K562 (cell line): ENCODE data around the gene SPINK4. TPM values are rescaled to one million over a fixed set of nuclear protein-coding genes. Genes with fewer than 3 reads are reported as not detected.

Experiments used
- ATAC-seq: fragments of 200-7000 bp; cut with Tn5 transposase; 3 replicates; pipeline ENCODE4 v1.9.1; 2020; ENCODE audit warnings: moderate library complexity
- BruUV-seq: library from RNA; stranded (reverse); fragments of 400-500 nt; replicated peaks from 2 replicates; lab custom pipeline; 2021; lab: Mats Ljungman, UMichigan
- CTCF ChIA-PET: fragments of 300-600 bp; formaldehyde crosslinking; extraction: SDS; loops from one replicate; lab custom pipeline; 2021; ENCODE audit warnings: low intra/inter-chr PET ratio; lab: Yijun Ruan, JAX
- POLR2A ChIA-PET: fragments of 300-600, 350-650 bp; sonication (Branson Sonifier 250); formaldehyde crosslinking; extraction: SDS; loops from one replicate; lab custom pipeline; 2021; ENCODE audit warnings: antibody characterized with exemption, inconsistent platforms; lab: Yijun Ruan, JAX
- DNase-seq, 4 experiments: peaks; one replicate each; pipeline versions ENCODE4 v3.0.0 to v3.0.0-alpha.2; 2011 to 2018; ENCODE audit warnings: low spot score in 3 of 4, mixed read lengths in 3 of 4; ENCODE audit errors: extremely low read depth in 1 of 4
- FAIRE-seq: peaks from 2 replicates; lab custom pipeline; 2011; peaks lifted over from hg19 to GRCh38; lab: Jason Lieb, UNC
- H2AFZ ChIP-seq: 2 replicates; pipeline ENCODE4 v1.6.0; 2011; ENCODE audit warnings: low read depth, low read length, control low read depth, inconsistent platforms
- H3K27ac ChIP-seq: fragments of 200-600 bp; 3 replicates; pipeline ENCODE4 v1.8.0; 2011; ENCODE audit warnings: low read depth, mild to moderate bottlenecking, control low read depth, inconsistent platforms, low read length, moderate library complexity, mixed read lengths; ENCODE audit errors: extremely low read depth
- H3K27me3 ChIP-seq, 2 experiments: fragments of 300-600 bp in 1 of 2; 2 replicates in 1 of 2; 3 replicates in 1 of 2; pipeline versions ENCODE4 v1.6.0 to v1.8.0; 2011; ENCODE audit warnings: inconsistent platforms in 2 of 2, low read length in 2 of 2, mild to moderate bottlenecking in 1 of 2, mixed read lengths in 1 of 2, moderate library complexity in 1 of 2; ENCODE audit not compliant: control insufficient read depth in 2 of 2, insufficient read depth in 2 of 2
- H3K36me3 ChIP-seq: fragments of 300-600 bp; 3 replicates; pipeline ENCODE4 v1.8.0; 2011; ENCODE audit warnings: mild to moderate bottlenecking, low read length, inconsistent platforms; ENCODE audit not compliant: control insufficient read depth, insufficient read depth
- H3K4me1 ChIP-seq, 2 experiments: fragments of 200-600 bp in 1 of 2; replicated peaks in 1 of 2; 2 replicates in 1 of 2; 3 replicates in 1 of 2; pipeline versions ENCODE4 v1.5.1 to v1.8.0; 2011; ENCODE audit warnings: inconsistent platforms in 2 of 2, low read length in 2 of 2, mild to moderate bottlenecking in 1 of 2, mixed read lengths in 1 of 2, moderate library complexity in 1 of 2; ENCODE audit not compliant: control insufficient read depth in 2 of 2, insufficient read depth in 2 of 2
- H3K4me2 ChIP-seq: 2 replicates; pipeline ENCODE4 v1.6.1; 2011; ENCODE audit warnings: low read length, control low read depth, inconsistent platforms, mixed read lengths; ENCODE audit not compliant: insufficient read depth
- H3K4me3 ChIP-seq: fragments of 200-600 bp; sonication (generic), shearing (Covaris generic); 2 replicates; pipeline ENCODE4 v1.5.1; 2016; ENCODE audit warnings: control low read depth, inconsistent platforms
- H3K79me2 ChIP-seq: fragments of 200-600 bp; 3 replicates; pipeline ENCODE4 v1.8.0; 2011; ENCODE audit warnings: low read length, inconsistent platforms; ENCODE audit not compliant: control insufficient read depth, insufficient read depth
- H3K9ac ChIP-seq, 2 experiments: 2 replicates each; pipeline versions ENCODE4 v1.6.0 to v1.6.1; 2011; ENCODE audit warnings: low read depth in 2 of 2, low read length in 2 of 2, control low read depth in 1 of 2, inconsistent platforms in 1 of 2, mild to moderate bottlenecking in 1 of 2, mixed read lengths in 1 of 2; ENCODE audit not compliant: insufficient read depth in 1 of 2
- H3K9me1 ChIP-seq: one replicate; pipeline ENCODE4 v1.6.0; 2011; ENCODE audit warnings: inconsistent platforms, mild to moderate bottlenecking, low read length, moderate library complexity; ENCODE audit not compliant: control insufficient read depth, insufficient read depth
- H3K9me3 ChIP-seq: replicated peaks from 2 replicates; pipeline ENCODE4 v1.5.1; 2011; ENCODE audit warnings: low read depth, low read length, inconsistent platforms; ENCODE audit not compliant: control insufficient read depth, insufficient read depth
- H4K20me1 ChIP-seq: replicated peaks from 2 replicates; pipeline ENCODE4 v1.6.1; 2011; ENCODE audit warnings: low read length, inconsistent platforms, mixed read lengths; ENCODE audit not compliant: control insufficient read depth, insufficient read depth
- CBFB ChIP-seq: sonication (generic); formaldehyde crosslinking; IDR thresholded peaks from 2 replicates; pipeline ENCODE4 v1.4.0; 2020; ENCODE audit warnings: mild to moderate bottlenecking, missing genetic modification reagents
- CC2D1A ChIP-seq: fragments of 450-650 bp; IDR thresholded peaks from 2 replicates; pipeline ENCODE4 v1.6.1; 2017; ENCODE audit warnings: mild to moderate bottlenecking
- HDAC8 ChIP-seq: fragments of 450-650 bp; IDR thresholded peaks from 2 replicates; pipeline ENCODE4 v1.6.1; 2016; ENCODE audit warnings: mild to moderate bottlenecking, missing genetic modification characterization, moderate library complexity, missing compliant biosample characterization
- HNRNPUL1 ChIP-seq: fragments of 200-400 bp; formaldehyde crosslinking; IDR thresholded peaks from 2 replicates; pipeline ENCODE4 v1.6.1; 2017; ENCODE audit warnings: low read length
- KLF1 ChIP-seq: fragments of 450-650 bp; IDR thresholded peaks from 2 replicates; pipeline ENCODE4 v1.6.1; 2016; ENCODE audit warnings: missing genetic modification characterization, missing compliant biosample characterization
- LCOR ChIP-seq: sonication (generic); formaldehyde crosslinking; IDR thresholded peaks from 2 replicates; pipeline ENCODE4 v1.8.0; 2022; ENCODE audit warnings: mild to moderate bottlenecking, missing genetic modification reagents
- NFRKB ChIP-seq: fragments of 450-650 bp; IDR thresholded peaks from 2 replicates; pipeline ENCODE4 v1.6.1; 2016; ENCODE audit warnings: low read depth
- RBM17 ChIP-seq: fragments of 200-400 bp; formaldehyde crosslinking; IDR thresholded peaks from 2 replicates; pipeline ENCODE4 v1.6.1; 2017; ENCODE audit warnings: low read depth, mild to moderate bottlenecking, low read length, borderline replicate concordance
- RHOXF2B ChIP-seq: fragments of 250-450 bp; sonication (Bioruptor Pico); conservative IDR thresholded peaks from 2 replicates; pipeline ENCODE4 v1.5.1; 2021
- TRIM28 ChIP-seq: fragments of 450-650 bp; IDR thresholded peaks from 2 replicates; pipeline ENCODE4 v1.6.1; 2017
- U2AF1 ChIP-seq: fragments of 200-400 bp; formaldehyde crosslinking; optimal IDR thresholded peaks from 2 replicates; pipeline ENCODE3; 2017; ENCODE audit warnings: mild to moderate bottlenecking, low read depth, low read length, moderate library complexity
- ZBTB5 ChIP-seq: fragments of 450-650 bp; IDR thresholded peaks from 2 replicates; pipeline ENCODE4 v1.6.1; 2017; ENCODE audit warnings: antibody characterized with exemption
- ZNF212 ChIP-seq: fragments of 450-650 bp; formaldehyde crosslinking; IDR thresholded peaks from 2 replicates; pipeline ENCODE4 v1.4.0; 2020; ENCODE audit warnings: mild to moderate bottlenecking
- ZNF274 ChIP-seq: IDR thresholded peaks from 2 replicates; pipeline ENCODE4 v1.6.1; 2011; ENCODE audit warnings: low read depth, mild to moderate bottlenecking, low read length, moderate library complexity, borderline replicate concordance
- WGBS: fragments of 100-300 bp; shearing (Covaris generic); methylation state at CpG from one replicate; pipeline ENCODE4 v1.1.6; 2016; ENCODE audit warnings: low coverage, mixed read lengths; ENCODE audit not compliant: insufficient coverage; ENCODE audit errors: missing lambda C conversion rate; 5-methylcytosine and 5-hydroxymethylcytosine counted together
- in situ Hi-C: fragments of 300-500 bp; cut with MboI; formaldehyde crosslinking; loops from 4 replicates; pipeline ENCODE4 v1.15.0; 2018; ENCODE audit warnings: inconsistent platforms, mixed read lengths
- intact Hi-C: fragments of 100-400 bp; cut with micrococcal nuclease; formaldehyde crosslinking; loops from 2 replicates; pipeline ENCODE4 v1.14.2; 2022
- polyA plus RNA-seq, 8 experiments: library from polyadenylated mRNA; depleted of rRNA in 4 of 8; stranded (reverse) in 5 of 8; unstranded in 3 of 8; fragments of >200 nt; fragmentation: Nextera tagmentation in 2 of 8; fragmentation: Illumina TruSeq in 1 of 8; extraction: Ambion mirVana in 2 of 8; extraction: Trizol in 1 of 8; gene quantifications; 2 replicates each; pipeline versions ENCODE4 v1.2.1 to v1.2.3, GENCODE V29; 2011 to 2014; ENCODE audit warnings: inconsistent platforms in 1 of 8, missing spikeins in 1 of 8
- total RNA-seq, 7 experiments: library from RNA; depleted of rRNA in 6 of 7; stranded (reverse); fragments of >200 nt in 6 of 7; fragmentation: Illumina TruSeq in 2 of 7; extraction: Trizol in 2 of 7; gene quantifications; 2 replicates each; pipeline versions ENCODE4 v1.2.1 to v1.2.3, GENCODE V29; 2011 to 2021; ENCODE audit warnings: low replicate concordance in 1 of 7
- TF ChIP-seq, protein P1 (sequence below): fragments of 250-450 bp; sonication (Bioruptor Pico); IDR thresholded peaks from 2 replicates; pipeline ENCODE4 v1.5.0; 2021; ENCODE audit warnings: mild to moderate bottlenecking, borderline replicate concordance

SPINK4 gene
- total and polyA plus RNA-seq, 9 of the 15 experiments (the other 6 are each of a cell fraction or from before 2014, with no cell fraction given): 0.74 to 5.5 (median 2.1) TPM; not detected in 2

DNA sequence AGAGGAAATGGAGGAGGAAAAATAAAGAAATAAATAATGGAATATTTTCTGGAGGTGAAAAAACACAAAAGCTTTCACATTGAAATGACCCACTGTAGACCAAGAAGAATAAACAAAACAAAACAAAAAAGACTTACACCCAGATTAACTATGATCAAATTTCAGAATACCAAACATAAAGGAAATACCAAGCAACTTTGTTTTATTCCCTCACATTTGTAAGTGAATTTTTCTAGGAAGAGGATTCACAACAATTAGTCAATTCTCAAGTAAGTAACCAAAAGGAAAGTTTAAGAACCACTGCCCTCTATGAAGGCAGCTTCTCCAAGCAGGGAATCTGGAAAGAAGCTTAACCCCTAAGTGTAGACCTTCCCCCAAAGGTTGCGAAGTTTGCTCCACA is 43.2 kb upstream of the SPINK4 start:
- TF ChIP-seq NFRKB: no peak
- no peak for TF ChIP-seq CC2D1A
- no peak for TF ChIP-seq ZNF212 (CRISPR knock-in tag)
- no peak for TF ChIP-seq HDAC8 (tag)
- no peak for TF ChIP-seq TRIM28
- no peak for TF ChIP-seq HNRNPUL1
- TF ChIP-seq, protein P1, sequence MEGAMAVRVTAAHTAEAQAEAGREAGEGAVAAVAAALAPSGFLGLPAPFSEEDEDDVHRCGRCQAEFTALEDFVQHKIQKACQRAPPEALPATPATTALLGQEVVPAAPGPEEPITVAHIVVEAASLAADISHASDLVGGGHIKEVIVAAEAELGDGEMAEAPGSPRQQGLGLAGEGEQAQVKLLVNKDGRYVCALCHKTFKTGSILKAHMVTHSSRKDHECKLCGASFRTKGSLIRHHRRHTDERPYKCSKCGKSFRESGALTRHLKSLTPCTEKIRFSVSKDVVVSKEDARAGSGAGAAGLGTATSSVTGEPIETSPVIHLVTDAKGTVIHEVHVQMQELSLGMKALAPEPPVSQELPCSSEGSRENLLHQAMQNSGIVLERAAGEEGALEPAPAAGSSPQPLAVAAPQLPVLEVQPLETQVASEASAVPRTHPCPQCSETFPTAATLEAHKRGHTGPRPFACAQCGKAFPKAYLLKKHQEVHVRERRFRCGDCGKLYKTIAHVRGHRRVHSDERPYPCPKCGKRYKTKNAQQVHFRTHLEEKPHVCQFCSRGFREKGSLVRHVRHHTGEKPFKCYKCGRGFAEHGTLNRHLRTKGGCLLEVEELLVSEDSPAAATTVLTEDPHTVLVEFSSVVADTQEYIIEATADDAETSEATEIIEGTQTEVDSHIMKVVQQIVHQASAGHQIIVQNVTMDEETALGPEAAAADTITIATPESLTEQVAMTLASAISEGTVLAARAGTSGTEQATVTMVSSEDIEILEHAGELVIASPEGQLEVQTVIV (CRISPR knock-in tag): no peak
- no peak for TF ChIP-seq ZBTB5
- no peak for TF ChIP-seq ZNF274
- TF ChIP-seq LCOR: no peak
- TF ChIP-seq RHOXF2B (CRISPR knock-in tag): no peak
- no peak for TF ChIP-seq RBM17
- no peak for TF ChIP-seq CBFB
- TF ChIP-seq KLF1: no peak
- TF ChIP-seq U2AF1: no peak
- H3K4me3 ChIP-seq: no peak overlapping the region
- no peaks in the 10 kb centered on the region for H3K27me3 ChIP-seq
- CTCF ChIA-PET: no interaction called here
- intact Hi-C loops (no loop called here), in situ Hi-C loops (no loop called here)
- H4K20me1 ChIP-seq: no peaks in the 10 kb centered on the region
- H2AFZ ChIP-seq: peak overlapping the region; percentile 70
- FAIRE-seq (no peak), DNase-seq (no peak), ATAC-seq (no peak)
- H3K27ac ChIP-seq: no peak overlapping the region
- H3K4me2 ChIP-seq: no peak overlapping the region
- no peaks in the 10 kb centered on the region for H3K9me3 ChIP-seq
- POLR2A ChIA-PET: interaction anchor here (0.7 to 0.8 kb wide), 2 partner anchors 17 to 293 kb away, joined by 3 to 4 read pairs; no protein-coding TSS in a partner anchor
- H3K9ac ChIP-seq: no peak overlapping the region
- 100% methylated on average over 1 of the region's 1 CpG for WGBS
- H3K79me2 ChIP-seq: no peaks in the 10 kb centered on the region
- no peaks in the 10 kb centered on the region for H3K9me1 ChIP-seq
- H3K4me1 ChIP-seq: no peaks in the 10 kb centered on the region; a peak in 1 of 5 replicates
- no peaks in the 10 kb centered on the region for H3K36me3 ChIP-seq
- no TSS peak for BruUV-seq
